ENCODE measurements around the gene HOXA3.

HOXA3 gene

DNA sequence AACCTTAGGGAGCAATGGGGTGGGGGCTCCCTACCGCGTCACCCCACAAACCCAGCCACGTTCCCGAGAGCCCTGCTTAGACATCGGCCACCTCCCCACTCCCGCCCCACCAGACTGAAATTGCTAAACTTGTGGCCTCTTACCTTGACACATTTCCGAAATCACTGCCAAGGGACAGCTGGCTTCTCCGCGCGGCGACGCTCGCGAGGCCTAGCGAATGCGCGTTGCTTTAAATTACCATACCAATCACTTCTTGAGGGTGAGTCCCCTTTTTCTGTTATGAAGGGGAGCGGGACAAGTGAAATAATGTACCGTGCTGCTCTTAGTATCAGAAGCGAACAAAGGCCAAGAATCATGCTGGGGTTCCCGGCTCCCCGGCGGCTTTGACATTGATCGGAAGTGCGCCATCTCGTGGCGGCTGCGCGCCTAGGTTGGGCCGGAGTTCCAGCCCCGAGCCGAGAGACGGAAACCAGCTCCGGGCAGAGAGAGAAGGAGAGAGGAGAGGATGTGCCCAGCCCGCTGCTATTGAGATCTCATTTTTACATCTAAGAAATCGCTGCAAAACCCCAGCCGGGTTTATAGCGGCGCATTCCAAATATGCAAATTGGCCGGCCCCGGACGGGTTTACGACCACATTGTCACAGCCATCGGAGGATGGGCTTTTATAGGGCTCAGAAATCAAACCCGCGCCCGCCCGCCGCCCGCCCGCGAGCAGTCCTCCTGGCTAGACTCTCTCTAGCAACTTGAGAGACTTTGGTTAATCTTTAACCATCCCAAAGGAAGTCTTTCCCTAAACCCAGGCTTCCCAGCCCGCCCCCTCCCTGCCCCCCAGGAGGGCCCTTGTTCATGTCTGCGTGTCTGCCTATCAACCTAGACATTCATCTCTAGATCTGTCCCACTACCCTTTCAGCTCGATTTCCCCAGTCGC lies 27.4 kb upstream of the HOXA3 start:
- DNase-seq (ENCODE audit: low read depth in 1 of 2, low spot score in 1 of 2), result peak in 1 of 2 donors; percentile 59

DNA sequence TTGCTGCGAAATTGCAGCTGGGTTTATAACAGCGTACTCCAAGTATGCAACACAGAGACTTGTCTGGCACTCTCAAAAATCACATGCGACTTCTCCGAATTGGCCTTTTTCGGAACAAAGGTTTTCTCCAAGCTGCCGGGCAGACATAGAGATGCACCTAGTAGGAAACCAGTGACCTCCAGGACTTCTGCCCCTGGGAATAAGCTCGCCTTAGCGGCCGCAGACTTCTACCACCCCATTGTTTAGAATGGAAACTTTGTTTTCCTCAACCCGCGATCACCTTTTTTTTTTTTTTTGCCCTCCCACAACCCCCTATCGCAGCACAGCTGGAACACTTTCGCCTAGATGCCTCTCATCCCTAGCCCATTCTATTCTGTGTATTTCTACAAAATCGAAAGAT lies 26.6 kb upstream of the HOXA3 start:
- no peak for DNase-seq (ENCODE audit: low read depth in 1 of 2, low spot score in 1 of 2)

DNA sequence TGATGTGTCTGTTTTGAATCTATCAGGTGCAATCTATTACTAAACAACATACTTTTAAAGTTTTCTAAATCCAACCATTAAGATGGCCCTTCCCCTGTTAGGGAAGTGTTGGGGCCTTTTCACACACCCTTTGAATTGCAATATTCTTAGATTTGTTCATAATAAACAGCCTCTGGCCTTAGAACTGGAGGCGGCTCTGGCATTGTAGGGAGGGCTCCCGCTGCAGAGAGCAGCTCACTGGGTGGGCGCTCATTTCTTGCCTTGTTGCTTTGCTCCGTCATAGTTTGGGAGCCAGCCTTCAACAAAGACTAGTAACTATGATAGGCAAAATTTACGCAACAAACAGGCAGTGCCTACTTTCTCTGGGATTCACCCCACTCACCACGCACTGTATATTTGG lies 26.0 kb upstream of the HOXA3 start:
- DNase-seq (ENCODE audit: low read depth in 1 of 2, low spot score in 1 of 2), result no peak

DNA sequence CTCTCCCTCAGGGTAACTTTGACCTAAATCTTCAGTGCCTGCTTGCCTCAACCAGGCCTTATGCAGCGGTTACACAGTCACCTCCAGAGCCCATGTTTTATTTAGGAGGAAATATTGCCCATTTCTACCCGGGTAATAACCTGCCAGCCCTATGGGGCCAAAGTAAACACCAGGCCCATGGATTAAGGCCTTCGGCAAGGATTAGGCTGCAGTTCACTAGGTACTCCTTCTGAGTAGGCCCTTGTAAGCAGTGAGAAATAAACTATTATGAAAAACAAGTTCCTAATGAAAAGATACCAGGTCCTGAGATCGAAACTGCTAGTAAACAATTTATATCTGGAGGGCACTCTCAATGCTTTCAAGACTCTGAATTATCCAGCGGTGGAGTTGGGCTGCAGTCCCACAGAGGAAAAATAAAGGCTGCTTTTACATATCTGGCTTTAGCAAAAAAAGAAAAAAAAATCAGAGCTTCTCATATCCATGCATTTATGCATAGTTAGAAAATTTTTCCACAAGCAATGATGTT lies 25.5 kb upstream of the HOXA3 start:
- DNase-seq (ENCODE audit: low read depth in 1 of 2, low spot score in 1 of 2), result no peak

DNA sequence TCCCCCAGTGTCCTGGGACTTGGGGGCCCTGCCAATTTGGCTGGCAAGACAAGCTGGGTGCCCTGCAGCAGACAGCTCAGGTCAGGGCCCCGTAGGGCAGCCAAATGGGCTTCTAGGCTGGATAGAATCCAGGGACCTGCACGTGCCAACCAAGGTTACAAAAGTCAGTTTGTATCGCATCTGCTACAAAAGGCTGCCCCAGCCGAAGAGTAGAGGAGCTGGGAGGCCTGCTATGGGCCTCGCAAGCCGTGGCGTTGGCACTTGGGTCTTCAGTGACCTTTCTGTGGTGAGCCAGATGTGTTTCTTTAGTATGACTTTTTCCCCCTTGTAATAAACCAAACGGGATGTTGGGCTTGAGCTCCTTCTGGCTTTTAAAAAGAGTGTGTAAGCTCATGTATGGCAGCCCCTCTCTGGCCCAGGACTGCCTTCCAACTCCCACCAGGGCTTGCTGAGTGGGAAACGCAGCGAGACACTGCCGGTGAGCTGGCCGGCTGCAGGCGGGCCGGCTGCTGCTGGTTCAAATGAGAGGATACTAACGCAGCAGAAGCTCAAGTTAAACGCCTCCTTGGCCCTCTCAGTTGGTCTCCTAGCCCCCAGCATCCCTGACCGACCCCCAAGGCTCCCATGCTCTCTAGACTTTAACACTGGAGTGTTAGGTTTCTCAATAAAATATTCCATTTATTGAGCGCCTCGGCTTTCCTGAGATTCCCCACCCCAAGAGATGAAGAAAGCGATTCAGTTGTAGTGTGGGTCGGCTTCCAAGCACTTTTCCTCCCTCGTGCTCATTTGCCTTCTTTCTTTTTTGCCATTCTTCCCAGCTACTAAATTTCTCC lies 24.8 kb upstream of the HOXA3 start:
- DNase-seq (ENCODE audit: low read depth in 1 of 2, low spot score in 1 of 2), result no peak

DNA sequence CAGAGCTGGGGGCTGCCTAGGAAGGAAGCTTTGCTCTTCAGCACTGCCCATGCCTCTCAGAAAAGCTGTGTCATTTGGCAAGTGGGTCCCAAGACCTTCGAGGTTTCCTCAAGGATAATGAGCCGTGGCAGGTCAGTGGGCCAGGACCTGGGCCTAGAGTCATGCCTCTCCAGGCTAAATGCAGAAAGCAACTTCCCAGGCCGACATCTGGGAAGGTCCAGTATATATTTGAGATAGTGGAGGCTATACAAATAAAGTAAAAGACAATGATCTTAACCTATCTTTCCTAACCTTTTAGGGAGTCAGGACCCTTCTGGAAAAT lies 24.1 kb upstream of the HOXA3 start:
- DNase-seq (ENCODE audit: low read depth in 1 of 2, low spot score in 1 of 2), result no peak

DNA sequence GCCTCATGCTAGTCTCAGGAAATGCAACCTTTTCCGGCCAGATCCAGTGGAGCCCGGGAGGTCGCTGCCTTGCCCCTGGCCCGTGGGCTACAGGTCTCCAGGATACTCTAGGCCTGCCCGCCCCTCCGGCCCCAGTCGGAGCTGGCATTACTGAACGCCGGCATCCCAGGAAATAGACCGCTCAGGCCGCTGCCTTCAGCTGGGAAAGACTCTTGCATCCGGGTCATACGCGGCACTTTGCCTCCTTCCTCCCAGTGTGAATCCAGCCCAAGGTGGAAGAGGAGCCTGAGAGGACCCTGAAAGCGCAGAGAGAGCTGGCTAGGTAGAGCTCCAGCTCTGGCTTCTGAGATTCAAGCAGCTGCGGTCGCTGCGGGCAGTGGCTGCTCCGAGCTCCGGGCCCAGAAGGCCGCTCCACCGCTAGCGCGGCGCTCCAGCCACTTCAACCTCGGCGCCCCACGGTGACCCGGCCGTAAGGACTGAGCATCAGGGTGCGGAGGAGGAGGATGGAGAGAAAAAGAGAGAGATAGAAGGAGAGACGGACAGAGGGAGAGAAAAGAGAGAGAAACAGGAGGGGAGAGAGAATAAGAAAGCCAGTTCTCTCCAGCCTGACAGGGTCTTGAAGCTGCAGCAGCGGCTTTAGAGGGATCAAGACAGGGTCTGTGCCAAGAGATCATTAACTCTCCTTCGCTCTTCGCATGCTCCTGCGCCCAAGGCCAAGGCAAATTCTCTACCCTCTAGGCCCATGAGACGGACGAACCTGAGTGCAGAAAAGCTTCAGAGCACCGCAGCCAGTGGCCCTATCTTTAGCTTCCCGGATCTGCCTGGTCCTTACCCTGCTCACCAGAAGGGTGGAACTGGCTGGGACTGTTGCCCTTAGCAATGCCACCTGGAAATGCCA lies 23.5 kb upstream of the HOXA3 start:
- DNase-seq (ENCODE audit: low read depth in 1 of 2, low spot score in 1 of 2), result no peak

DNA sequence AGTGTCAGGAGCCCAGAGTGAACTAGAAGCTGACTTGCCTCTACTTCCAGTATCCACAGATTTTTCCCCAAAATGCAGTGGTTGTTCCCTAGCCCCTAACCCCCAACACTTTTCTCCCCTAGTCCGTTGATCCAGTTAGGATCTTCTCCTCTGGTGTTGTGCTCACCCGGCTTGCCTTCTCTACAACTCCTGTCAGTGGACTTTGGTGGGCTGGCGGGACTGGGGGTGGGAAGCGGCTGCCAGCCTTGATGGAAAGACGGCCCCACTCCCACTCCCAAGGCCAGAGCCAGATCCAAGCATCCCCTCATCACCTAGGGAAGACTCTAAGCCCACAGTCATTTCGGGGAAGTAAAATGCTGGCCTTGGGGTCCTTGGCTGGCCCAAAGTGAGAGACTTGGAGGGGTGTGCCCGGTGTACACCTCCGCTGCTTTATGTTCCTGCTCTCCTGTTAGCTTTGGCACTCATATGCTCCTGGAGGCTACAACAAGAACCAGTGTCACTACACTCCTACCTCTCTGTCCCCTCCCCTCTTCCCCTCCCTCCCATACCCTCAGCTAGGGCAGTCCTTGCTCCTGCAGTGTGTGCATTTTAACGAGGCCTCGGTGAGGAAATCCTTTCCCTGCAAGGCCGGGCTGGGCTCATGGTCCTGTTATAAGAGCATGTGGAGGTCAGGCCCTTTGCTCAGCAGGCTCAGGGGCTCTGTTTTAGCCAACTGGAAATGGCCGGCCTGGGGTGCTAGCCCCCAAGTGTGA lies 22.7 kb upstream of the HOXA3 start:
- no peak for DNase-seq (ENCODE audit: low read depth in 1 of 2, low spot score in 1 of 2)

DNA sequence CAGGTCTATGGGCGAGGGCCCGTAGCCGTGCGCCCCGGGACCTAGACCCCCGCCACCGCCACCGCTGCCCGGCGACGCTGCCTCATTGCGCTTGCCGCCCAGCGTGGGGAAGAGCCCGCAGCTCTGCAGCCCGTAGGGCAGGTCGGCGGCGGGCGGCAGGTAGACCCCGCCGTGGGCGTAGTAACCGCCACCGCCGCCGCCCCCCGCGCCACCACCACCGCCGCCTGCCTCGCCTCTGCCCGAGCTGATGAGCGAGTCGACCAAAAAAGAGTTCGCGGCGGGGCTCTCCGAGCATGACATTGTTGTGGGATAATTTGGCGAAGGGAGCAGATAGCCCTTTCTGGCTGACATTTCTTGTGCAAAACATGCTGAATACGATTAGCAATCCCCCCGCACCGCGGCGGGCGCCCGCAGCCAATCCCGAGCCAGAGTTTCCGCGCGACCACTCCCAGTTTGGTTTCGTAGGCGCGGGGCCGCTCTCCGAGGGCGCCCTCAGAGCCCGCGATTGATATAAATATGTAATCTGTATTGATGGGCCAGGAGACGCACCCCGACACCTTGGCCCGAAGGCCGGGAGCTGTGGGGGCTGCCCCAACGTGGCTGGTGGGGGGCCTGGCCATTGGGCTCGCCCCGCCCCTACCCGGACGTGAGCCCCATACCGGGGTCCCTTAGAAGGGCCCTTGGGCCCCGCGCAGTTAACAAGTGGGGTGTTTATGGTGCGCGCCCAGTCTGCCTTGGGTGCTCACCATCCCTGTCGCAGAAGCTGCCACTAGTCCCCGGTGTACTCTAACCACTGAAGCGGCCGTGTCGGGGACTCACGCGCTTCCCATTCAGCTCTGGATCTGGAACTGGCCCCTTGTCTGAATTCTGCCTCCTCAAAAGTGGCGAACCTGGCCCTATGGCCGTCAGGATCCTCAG lies 21.8 kb upstream of the HOXA3 start, which contains the start of gene HOXA10:
HOXA10 (minus strand) TSS at position 365 of the 918 bp plus-strand sequence; CDS start at position 351, 14 bp downstream.
- no peak for DNase-seq (ENCODE audit: low read depth in 1 of 2, low spot score in 1 of 2)

DNA sequence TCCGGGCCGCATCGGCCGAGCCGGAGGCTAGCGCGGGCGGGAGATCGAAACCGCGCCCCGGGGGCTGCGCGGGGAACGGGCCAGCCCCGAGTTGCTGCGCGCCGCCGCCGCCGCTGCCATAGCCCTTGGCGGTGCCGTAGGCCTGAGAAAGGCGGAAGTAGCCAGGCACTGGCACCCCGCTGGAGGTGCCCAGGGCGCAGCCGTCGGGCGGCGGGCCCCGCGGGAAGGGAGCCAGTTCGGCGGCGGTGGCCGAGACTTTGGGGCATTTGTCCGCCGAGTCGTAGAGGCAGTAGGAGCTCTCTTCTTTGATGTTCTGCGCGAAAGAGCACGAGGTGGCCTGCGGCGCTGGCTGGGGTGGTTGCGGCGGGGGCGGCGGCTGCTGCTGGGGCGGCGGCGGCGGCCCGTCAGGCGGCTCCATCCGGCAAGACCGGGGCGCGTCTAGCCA lies 21.1 kb upstream of the HOXA3 start:
- no peak for DNase-seq (ENCODE audit: low read depth in 1 of 2, low spot score in 1 of 2)

DNA sequence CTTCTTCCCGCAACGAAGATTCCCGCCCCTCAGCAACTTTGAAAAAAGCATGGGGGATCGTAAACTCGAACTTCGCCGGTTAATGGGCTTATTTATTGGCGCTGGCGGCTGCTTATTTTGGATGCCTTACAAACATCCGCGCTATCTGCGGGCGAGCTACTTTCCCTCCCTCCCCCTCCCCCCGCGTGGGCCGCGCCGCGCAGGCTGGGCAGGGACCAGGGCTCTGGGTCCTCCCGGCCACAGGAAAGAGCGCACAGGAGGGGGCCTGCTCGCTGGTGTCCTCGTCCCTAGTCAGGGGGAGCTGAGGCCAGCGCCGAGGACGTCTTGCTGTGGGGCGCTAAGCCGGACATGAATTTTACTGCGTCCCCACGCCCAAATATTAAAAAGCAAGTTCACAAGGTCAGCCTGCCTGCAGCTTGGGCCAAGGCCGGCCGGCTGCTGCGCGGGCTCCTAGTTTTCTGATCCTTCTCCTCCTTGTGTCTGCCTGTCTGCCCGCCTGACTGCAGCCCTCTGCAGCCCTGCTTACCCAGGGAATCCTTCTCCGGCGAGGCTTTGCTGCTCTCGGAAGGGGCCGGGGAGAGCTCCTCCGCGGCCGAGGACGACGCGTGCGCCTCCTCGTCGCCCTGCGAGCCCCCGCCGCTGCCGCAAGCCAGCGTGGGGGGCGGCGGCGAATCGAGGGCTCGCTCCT lies 20.6 kb upstream of the HOXA3 start:
- DNase-seq (ENCODE audit: low read depth in 1 of 2, low spot score in 1 of 2), result peak in 1 of 2 donors; percentile 1

DNA sequence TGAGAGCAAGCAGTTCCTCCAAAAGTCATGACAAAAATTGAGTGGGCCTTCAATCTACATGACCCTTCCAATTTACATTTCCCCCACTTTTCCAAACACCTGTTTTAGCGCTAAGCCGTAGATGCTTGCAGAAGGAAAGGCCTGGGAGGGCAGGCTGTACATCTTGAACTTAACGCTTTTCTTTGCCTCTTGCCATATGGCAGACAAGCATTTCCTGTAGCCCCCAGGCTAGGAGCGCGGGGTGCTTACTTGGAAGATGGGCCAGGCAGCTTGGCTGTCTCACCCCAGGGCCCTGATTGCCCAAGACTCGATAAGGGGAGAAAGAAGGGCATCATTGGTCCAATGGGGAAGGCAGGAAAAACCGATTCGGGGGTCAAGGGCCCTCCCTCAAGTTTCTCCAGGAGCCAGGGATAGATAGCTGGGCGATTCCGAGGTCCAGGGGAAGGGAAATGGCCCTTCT lies 20.0 kb upstream of the HOXA3 start:
- DNase-seq (ENCODE audit: low read depth in 1 of 2, low spot score in 1 of 2), result no peak

DNA sequence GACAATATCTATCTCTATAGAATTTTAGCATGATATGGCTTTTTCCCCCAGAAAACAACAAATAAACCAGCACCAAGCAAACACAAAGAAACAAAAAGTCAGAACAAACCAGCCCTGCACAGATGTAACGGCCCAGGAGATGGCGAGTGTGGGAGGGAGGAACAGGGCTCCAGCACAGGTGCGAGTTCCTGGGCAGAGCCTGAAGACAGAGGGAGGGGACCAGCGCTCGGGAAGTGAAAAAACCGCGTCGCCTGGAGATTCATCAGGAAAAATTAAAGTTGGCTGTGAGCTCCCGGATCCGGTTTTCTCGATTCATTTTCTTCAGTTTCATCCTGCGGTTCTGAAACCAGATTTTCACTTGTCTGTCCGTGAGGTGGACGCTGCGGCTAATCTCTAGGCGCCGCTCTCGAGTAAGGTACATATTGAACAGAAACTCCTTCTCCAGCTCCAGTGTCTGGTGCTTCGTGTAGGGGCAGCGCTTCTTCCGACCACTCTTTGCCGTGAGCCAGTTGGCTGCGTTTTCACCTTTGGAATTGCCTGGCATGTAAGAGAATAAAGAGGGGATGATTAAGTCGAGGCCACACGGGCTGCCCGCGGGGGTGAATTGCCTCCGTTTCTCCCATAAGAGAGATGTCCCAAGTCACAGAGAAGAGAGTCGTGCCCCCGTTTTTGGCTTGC lies 19.4 kb upstream of the HOXA3 start:
- DNase-seq (ENCODE audit: low read depth in 1 of 2, low spot score in 1 of 2), result no peak

DNA sequence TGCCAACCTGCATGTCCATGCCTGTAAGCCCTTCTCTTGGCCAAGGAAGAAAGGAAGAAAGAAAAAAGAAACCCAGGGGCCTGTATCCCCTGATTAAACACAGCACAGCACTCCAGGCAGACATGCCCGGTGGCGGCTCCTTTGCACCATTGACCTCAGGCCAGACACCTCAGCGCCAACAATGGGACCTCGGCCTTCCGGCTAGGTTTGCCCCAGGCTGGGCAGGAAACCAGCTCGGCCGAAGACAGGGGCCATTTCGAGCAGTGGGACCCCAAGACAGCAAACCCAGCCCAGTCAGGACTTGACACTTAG lies 18.9 kb upstream of the HOXA3 start:
- DNase-seq (ENCODE audit: low read depth in 1 of 2, low spot score in 1 of 2), result no peak

DNA sequence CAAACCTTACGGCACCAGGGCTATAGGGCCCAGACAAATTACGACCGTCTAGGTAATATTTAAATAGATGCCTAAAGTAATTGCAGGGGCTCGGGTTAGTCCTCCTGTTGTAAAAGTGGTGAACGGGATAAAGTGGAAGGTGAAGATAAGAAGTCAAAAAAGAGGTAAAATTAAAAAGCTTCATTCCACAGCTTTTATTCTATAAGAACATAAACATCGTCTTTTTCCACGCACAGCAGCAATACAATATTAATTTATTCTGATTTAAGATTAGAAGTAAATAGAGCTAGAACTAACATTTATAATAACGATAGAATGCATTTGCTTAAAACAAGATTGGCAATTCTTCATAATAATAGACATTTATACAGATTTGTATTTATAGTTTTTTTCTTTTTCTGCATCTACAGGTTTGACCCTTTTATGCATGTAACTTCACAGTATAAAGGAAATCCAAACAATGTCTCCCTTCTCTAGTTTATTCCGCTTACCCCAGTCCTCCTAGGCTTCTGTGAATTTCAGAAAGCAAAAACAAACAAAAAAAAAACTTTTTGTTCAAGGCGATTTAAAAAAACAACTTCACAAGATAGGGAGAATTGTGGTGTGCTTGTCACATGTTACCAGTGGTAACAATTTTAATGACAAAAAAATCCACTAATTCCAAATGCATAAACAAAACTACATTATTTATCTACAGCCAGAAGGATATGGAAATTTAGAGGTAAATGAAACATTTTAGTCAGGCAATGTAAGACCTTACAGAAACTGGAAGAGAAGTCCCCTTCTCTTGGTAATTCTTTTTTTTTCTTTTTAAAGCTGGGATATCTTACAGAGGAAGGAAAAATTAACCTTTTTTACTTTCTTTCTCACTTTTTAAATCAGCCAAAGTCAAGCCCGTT lies 18.3 kb upstream of the HOXA3 start:
- DNase-seq (ENCODE audit: low read depth in 1 of 2, low spot score in 1 of 2), result no peak

DNA sequence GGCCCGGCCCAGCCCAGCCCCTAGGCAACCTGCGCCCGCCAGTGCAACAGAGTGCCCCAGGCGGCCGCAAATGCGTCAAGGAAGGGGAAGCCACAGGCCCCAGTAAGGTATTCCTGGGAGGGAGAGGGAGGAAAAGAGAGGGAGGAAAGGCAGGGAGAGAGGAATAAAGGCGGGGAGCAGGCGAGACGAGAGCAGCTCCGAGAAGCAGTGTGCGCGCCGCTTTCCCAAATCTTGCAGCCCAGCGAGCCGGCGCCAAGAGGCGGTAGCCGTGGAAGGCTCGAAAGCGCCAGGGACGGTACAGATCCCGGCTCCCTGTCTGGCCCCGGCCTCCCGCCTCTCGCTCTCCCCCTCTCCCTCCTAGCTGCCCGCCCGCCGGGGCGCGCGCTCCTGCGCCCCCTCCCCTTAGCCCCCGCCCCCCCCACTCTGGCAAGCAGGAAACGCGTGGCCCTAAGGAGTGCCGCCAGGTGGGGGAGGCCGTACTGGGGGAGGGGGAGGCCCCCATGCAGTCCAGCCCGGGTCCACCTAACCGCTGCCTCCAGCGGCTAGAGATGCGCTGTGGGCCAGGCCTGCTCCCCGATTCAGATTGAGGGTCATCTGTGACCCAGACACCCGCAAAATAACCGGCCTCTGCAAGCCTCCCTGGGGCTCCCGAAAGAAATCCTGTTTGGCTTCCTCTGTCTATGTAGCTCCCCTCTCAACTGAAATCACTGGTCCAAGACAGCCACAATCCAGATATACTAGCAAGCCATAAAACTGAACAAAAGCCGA lies 17.5 kb upstream of the HOXA3 start:
- no peak for DNase-seq (ENCODE audit: low read depth in 1 of 2, low spot score in 1 of 2)
